ENCODE measurements around the gene OR2J2.

DNA sequence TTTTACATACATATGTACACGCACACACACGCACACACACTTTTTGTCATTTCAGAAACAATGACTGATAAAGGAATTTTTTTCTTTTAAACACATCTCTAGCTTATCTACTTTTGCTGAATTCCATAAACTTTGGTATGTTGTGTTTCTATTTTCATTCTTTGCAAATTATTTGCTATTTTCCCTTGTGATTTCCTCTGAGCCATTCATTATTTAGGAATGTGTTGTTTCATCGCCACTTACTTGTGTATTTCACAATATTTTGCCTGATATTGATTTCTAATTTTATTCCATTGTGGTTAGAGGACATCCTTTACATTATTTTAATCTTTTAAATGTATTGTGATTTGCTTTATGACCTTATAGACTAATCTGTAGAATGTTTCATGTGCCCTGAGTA lies 23.6 kb upstream of the OR2J2 start:
- TF ChIP-seq, protein P1, sequence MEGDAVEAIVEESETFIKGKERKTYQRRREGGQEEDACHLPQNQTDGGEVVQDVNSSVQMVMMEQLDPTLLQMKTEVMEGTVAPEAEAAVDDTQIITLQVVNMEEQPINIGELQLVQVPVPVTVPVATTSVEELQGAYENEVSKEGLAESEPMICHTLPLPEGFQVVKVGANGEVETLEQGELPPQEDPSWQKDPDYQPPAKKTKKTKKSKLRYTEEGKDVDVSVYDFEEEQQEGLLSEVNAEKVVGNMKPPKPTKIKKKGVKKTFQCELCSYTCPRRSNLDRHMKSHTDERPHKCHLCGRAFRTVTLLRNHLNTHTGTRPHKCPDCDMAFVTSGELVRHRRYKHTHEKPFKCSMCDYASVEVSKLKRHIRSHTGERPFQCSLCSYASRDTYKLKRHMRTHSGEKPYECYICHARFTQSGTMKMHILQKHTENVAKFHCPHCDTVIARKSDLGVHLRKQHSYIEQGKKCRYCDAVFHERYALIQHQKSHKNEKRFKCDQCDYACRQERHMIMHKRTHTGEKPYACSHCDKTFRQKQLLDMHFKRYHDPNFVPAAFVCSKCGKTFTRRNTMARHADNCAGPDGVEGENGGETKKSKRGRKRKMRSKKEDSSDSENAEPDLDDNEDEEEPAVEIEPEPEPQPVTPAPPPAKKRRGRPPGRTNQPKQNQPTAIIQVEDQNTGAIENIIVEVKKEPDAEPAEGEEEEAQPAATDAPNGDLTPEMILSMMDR (IDR thresholded peaks at IDR 0.05): no peak
- no peak for TF ChIP-seq POLR2AphosphoS5 (IDR thresholded peaks at IDR 0.05)
